Neutrophil (primary cell): ENCODE data around the gene CBFA2T3.

Source experiments
- H3K27ac ChIP-seq: fragments of 200-600 bp; sonication (generic); 2 replicates; pipeline ENCODE4 v1.5.1; 2016; ENCODE audit warnings: mild to moderate bottlenecking, moderate library complexity
- H3K27me3 ChIP-seq: fragments of 200-600 bp; sonication (generic); 2 replicates; pipeline ENCODE4 v1.6.0; 2016; ENCODE audit warnings: mild to moderate bottlenecking
- H3K36me3 ChIP-seq: fragments of 200-600 bp; sonication (generic); 2 replicates; pipeline ENCODE4 v1.5.1; 2017
- H3K4me1 ChIP-seq, 2 experiments: fragments of 200-600 bp in 1 of 2; sonication (generic) in 1 of 2; 1 replicate in 1 of 2; 2 replicates in 1 of 2; pipeline versions ENCODE4 v1.5.1 to v1.6.1; 2013 to 2016; ENCODE audit warnings: low read depth in 1 of 2, low read length in 1 of 2, mild to moderate bottlenecking in 1 of 2, moderate library complexity in 1 of 2; ENCODE audit not compliant: control insufficient read depth in 1 of 2, insufficient read depth in 1 of 2
- H3K4me3 ChIP-seq, 2 experiments: fragments of 200-600 bp in 1 of 2; sonication (generic) in 1 of 2; 1 replicate in 1 of 2; 2 replicates in 1 of 2; pipeline ENCODE4 v1.5.1; 2013 to 2016; ENCODE audit warnings: low read depth in 1 of 2, low read length in 1 of 2, mild to moderate bottlenecking in 1 of 2, moderate library complexity in 1 of 2
- H3K9me3 ChIP-seq: fragments of 200-600 bp; sonication (generic); 2 replicates; pipeline ENCODE4 v1.5.1; 2016
- TF ChIP-seq, protein P1 (sequence below): fragments of 200-600 bp; sonication (generic); IDR thresholded peaks from 2 replicates; pipeline ENCODE4 v1.5.1; 2016; ENCODE audit warnings: antibody characterized with exemption

Gene CBFA2T3

GRCh38 chr16:88854306-88855111 is 122.5 kb downstream of the CBFA2T3 start:
- Histone ChIP-seq H3K27ac (peak overlapping the region; percentile 94), H3K4me1 (peaks cover 71 to 73% of the 10 kb centered on the region in 2 experiments), H3K9me3 (no peaks in the 10 kb centered on the region), H3K27me3 (no peaks in the 10 kb centered on the region), H3K4me3 (peak overlapping the region; percentile 62 to 70), H3K36me3 (peaks cover 26% of the 10 kb centered on the region)
- TF ChIP-seq, protein P1, sequence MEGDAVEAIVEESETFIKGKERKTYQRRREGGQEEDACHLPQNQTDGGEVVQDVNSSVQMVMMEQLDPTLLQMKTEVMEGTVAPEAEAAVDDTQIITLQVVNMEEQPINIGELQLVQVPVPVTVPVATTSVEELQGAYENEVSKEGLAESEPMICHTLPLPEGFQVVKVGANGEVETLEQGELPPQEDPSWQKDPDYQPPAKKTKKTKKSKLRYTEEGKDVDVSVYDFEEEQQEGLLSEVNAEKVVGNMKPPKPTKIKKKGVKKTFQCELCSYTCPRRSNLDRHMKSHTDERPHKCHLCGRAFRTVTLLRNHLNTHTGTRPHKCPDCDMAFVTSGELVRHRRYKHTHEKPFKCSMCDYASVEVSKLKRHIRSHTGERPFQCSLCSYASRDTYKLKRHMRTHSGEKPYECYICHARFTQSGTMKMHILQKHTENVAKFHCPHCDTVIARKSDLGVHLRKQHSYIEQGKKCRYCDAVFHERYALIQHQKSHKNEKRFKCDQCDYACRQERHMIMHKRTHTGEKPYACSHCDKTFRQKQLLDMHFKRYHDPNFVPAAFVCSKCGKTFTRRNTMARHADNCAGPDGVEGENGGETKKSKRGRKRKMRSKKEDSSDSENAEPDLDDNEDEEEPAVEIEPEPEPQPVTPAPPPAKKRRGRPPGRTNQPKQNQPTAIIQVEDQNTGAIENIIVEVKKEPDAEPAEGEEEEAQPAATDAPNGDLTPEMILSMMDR = peak; percentile 15

DNA sequence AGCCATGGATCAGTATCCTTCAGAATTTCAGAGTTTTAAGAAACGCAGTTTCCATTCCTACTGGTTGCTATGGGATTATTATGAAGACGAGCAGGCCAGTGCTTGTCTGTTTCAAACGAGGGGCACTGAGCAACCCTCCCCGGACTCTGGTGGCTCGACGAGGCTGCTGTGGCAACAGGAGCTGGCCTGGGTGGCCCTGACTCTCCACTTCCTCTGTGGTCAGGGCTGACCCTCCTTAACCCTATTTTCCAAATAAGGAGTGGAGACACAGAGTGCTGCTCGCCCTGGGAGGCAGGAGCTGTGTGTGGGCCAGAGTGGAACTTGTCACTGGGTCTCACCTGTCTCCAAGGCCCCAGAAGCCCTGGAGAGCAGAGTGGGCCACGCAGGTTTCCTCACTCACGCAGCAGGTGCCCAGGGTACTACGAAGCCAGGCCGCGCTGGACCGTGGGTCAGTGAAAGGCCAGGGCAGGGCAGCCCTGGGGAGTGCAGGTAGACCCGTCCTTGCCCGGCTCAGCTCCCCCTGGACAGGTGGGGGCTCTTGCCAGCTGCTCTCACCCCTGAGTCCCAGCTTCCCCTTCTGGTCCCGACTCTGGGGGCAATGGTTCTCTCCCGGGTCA is 123.6 kb downstream of the CBFA2T3 start:
- Histone ChIP-seq H3K36me3 (peaks cover 31% of the 10 kb centered on the region), H3K27ac (peak overlapping the region; percentile 94), H3K4me1 (peaks cover 60 to 64% of the 10 kb centered on the region in 2 experiments), H3K4me3 (peak overlapping the region; percentile 62 to 70), H3K9me3 (no peaks in the 10 kb centered on the region), H3K27me3 (no peaks in the 10 kb centered on the region)
- TF ChIP-seq, protein P1 = no peak

DNA sequence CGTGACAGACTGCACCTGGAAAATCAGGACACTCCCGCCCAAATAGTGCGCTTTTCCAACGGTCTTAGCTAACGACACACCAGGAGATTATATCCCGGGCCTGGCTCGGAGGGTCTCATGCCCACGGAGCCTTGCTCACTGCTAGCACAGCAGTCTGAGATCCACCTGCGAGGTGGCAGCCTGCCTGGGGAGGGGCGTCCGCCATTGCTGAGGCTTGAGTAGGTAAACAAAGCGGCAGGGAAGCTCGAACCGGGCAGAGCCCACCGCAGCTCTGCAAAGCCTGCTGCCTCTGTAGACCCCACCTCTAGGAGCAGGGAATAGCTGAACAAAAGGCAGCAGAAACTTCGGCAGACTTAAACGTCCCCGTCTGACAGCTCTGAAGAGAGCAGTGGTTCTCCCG is 125.4 kb downstream of the CBFA2T3 start:
- Histone ChIP-seq H3K9me3 (no peaks in the 10 kb centered on the region), H3K36me3 (peaks cover 46% of the 10 kb centered on the region), H3K4me3 (no peak overlapping the region), H3K4me1 (peaks cover 46 to 51% of the 10 kb centered on the region in 2 experiments), H3K27me3 (no peaks in the 10 kb centered on the region), H3K27ac (peak overlapping the region; percentile 94)
- TF ChIP-seq, protein P1 = no peak

DNA sequence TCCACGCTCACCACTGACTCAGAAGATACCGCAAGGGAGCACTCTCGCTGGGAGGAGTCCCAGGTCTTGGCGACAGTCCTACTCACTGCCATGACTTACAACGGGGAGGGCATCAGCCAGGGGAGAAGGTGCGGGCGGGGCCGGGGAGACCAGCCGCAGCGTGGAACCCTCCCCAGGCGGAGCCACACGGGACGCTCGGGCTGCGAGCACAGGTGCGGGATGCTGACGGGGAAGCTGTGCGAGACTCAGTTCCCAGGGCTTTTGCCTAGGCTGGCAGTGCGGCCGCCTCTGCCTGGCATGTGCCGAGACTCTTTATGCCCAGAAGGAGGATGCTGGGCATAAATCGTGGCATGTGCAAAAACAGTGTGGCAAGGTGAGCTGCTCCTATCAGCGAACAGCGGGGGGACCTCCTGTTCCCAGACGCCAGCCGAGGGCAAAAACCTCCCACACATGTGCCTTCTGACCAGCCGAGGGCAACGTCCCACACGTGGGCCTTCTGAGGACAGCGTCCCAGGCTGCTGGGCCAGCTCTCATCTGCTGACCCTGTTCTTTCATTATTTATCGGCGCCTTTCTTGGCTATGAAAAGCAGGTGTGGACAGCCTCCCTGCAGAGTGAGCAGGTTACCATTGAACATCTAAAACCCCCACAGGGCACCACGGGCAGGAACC is 126.3 kb downstream of the CBFA2T3 start:
- Histone ChIP-seq H3K27ac (no peak overlapping the region), H3K36me3 (peaks cover 52% of the 10 kb centered on the region)

GRCh38 chr16:88848557-88848956 is 128.4 kb downstream of the CBFA2T3 start:
- Histone ChIP-seq H3K36me3 (peaks cover 70% of the 10 kb centered on the region), H3K4me1 (peaks cover 19 to 23% of the 10 kb centered on the region in 2 experiments)
- TF ChIP-seq, protein P1 = no peak

More for the DNA sequence above, 126.3 kb downstream of the CBFA2T3 start:
- H3K4me1 ChIP-seq = peaks cover 39 to 44% of the 10 kb centered on the region in 2 experiments
- H3K4me3 ChIP-seq = no peak overlapping the region
- H3K27me3 ChIP-seq = no peaks in the 10 kb centered on the region
- H3K9me3 ChIP-seq = no peaks in the 10 kb centered on the region
- TF ChIP-seq, protein P1 = no peak

More at GRCh38 chr16:88848557-88848956, 128.4 kb downstream of the CBFA2T3 start:
- H3K27ac ChIP-seq = no peak overlapping the region
- no peaks in the 10 kb centered on the region for H3K27me3 ChIP-seq
- H3K4me3 ChIP-seq = no peak overlapping the region
- no peaks in the 10 kb centered on the region for H3K9me3 ChIP-seq
